Endometrial microvascular endothelial cells (primary cell): Measurements from ENCODE around the gene PGAP1. TPM values are rescaled to one million over a fixed set of nuclear protein-coding genes. Genes with fewer than 3 reads are reported as not detected.

Source experiments
- in situ Hi-C: cut with HindIII; loops from 2 replicates; pipeline ENCODE4 v1.10.0; 2017; ENCODE audit warnings: low sequenced_read_pairs, low pct_unique_long_range_greater_than_20kb; ENCODE audit errors: inconsistent ontology term
- total RNA-seq: library from RNA; depleted of rRNA; stranded (reverse); fragments of >200 nt; gene quantifications from one replicate; pipeline ENCODE4 v1.2.3, GENCODE V29; 2015; ENCODE audit errors: inconsistent ontology term

PGAP1 gene, protein sequence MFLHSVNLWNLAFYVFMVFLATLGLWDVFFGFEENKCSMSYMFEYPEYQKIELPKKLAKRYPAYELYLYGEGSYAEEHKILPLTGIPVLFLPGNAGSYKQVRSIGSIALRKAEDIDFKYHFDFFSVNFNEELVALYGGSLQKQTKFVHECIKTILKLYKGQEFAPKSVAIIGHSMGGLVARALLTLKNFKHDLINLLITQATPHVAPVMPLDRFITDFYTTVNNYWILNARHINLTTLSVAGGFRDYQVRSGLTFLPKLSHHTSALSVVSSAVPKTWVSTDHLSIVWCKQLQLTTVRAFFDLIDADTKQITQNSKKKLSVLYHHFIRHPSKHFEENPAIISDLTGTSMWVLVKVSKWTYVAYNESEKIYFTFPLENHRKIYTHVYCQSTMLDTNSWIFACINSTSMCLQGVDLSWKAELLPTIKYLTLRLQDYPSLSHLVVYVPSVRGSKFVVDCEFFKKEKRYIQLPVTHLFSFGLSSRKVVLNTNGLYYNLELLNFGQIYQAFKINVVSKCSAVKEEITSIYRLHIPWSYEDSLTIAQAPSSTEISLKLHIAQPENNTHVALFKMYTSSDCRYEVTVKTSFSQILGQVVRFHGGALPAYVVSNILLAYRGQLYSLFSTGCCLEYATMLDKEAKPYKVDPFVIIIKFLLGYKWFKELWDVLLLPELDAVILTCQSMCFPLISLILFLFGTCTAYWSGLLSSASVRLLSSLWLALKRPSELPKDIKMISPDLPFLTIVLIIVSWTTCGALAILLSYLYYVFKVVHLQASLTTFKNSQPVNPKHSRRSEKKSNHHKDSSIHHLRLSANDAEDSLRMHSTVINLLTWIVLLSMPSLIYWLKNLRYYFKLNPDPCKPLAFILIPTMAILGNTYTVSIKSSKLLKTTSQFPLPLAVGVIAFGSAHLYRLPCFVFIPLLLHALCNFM
- 5.3 TPM for total RNA-seq

DNA sequence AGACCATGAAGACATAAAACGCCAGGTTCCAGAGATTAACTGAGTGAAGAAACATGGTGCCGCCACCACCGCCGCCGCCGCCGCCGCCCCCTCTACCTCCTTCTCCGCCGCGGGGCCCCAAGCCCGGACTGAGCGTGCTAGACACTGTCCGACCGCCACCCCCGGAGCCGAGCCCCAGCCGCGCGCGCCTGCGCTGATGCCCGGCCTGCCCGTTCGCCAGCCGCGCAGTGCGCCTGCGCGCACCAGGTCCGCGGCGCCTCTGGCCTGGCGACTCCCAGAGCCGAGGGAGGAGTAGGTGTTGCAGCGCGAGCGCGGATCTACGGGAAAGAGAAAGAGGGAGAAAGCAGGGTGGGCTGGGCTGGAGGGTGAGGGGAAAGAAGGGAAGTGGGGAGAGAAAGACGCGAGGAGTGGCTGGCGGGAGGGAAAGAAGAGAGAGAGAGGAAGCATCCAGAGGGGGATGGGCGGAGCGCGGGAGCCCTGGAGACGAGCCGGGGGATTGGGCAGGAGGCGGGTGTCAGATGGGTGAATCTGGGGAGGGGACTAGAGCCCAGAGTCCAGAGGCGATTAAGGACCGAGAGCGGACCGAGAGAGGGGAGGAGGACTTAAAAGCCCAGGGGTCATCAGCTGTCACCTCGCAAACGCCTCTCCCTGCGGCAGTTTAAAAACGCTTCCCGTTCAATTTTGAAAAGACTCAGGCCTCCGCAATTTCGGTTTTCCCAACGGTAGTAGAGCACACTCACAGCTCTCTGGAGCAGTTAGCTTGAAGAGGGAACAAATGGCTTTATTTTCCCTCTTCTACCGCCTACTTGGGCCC, at the start of gene PGAP1:
PGAP1 (minus strand) TSS at position 146 of the 814 bp plus-strand sequence; CDS start at position 55, 91 bp downstream.
- in situ Hi-C loops = no loop called here

DNA sequence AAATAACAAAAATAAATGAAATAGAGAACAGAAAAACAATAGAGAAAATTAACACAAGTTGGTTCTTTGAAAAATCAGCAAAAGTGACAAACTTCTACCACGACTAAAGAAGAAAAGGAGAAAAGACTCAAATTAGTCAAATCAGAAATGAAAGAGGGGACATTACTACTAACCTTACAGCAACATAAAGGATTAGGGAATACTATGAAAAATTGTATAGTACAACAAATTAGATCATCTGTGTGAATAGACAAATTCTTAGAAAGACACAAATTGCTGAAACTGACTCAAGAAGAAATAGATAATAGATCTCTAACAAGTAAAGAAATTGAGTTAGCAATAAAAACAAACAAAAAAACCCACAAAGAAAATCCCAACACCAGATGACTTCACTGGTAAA, 48.5 kb upstream of the PGAP1 start:
- in situ Hi-C loops = no loop called here

DNA sequence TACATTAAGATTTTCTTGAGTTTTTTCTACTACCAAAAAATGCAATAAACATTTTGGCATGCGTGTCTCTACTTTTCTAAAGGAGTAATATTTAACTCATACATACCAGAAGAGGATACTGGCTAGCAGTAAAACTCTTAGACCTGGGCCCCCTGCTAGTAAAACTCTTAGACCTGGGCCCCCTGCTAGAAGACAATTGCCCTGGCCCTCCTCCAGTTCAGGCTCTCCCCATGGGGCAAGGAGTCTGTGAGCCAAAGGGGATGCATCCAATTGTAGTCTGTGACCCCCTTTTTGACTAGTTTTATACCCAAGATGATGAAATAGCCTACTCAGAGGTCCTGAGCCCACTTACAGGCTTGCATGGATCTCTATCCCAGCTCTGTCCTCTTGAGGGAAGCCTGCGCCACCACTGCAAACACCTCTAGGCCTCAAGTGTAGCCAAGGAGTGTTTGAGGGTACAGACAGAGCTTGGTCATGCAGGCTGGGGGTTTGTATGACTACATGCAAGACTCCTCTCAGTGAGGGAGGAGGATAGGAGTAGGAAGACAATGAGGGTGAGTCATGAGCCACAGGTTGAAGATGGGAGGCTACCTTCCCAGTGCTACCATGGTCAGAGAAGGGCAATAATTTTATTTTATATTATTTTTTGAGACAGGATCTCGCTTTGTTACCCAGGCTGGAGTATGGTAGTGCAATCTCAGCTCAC, 45.2 kb upstream of the PGAP1 start:
- in situ Hi-C loops = no loop called here

DNA sequence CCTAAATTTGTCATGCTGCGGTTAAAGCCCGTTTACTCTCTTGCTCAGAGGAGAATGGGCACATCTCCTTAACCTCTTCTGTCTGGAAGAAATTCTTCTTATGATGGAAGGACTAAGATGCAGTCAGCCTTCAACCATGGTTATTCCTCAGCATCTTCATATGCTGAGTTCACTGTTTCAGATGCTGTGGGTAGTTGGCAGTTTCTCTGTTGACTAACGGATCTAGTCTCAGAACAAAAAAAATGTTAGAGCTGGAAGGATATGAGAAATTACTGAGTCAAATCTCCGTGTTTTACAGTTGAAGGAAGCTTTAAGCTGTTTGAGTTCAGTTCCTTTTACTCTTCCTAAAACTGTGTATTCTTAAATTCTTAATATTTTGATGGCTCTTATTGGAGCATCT, 43.6 kb upstream of the PGAP1 start:
- in situ Hi-C loops = no loop called here

DNA sequence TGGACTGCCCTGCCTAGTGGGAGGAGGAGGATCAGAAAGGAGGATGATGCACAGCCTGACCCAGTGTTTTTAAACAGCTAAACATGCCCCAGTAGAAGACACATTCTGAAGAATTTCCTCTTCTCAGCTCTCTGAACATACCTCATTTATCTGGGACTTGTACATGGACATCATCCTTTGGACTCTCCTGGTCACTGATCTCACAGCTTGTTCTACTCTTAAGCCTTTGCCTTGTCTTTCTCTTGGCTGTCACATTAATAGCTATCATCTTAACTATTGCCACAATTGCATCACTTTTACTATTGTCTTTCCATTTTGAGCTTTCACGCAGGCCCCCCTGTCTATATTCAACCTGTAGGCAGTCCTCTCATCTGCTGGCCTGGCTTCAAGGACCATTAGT, 42.0 kb upstream of the PGAP1 start:
- in situ Hi-C loops = no loop called here

DNA sequence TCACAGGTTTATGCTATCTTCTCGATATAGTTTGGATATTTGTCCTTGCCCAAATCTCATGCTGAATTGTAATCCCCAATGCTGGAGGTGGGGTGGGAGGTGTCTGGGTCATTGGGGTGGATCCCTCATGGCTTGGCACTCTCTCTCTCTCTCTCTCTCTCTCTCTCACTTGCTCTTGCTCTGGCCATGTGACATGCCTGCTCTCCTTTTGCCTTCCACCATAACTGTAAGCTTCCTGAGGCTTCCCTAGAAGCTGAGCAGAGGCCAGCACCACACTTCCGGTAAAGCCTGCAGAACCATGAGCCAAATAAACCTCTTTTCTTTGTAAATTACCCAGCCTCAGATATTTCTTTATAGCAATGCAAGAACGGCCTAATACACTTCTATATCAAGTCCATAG, 41.3 kb upstream of the PGAP1 start:
- in situ Hi-C loops = no loop called here

DNA sequence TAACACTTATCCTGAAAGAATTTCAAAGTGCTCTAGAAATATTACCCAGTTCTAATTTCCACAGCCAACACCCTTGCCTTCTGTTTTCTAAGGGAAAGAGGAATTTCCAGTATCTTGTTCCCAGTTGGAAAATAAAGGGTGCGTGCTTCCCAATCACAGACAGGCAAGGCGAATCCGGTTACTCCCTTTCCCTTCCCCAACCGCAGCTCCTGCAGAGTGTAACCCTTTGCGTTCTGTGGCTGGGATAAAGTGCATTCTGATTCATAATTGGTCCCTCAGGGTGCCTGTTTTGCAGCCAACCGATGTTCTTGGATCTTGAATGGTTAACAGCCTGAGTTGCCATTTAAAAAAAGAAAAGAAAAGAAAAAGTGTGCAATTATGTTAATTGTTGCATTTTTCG, 40.6 kb upstream of the PGAP1 start:
- in situ Hi-C loops = no loop called here

DNA sequence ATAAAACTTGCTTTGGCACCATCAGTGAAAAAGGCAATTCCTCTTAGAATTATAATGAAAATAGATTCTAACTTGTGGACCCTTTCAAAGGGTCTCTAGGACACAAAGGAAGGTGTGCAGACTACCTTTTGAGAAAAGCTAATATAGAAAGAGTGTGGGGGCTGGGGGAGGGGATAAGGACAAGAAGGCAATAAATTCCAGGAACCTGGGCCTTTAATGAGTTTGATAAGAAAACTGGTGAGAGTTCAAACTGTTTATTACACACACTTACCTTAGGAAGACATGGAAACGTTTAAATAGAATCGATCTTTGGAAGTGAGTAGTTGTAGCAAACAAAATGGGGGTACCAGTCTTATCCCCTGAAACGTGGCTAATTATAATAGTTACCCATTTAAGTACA, 39.6 kb upstream of the PGAP1 start:
- in situ Hi-C loops = no loop called here

DNA sequence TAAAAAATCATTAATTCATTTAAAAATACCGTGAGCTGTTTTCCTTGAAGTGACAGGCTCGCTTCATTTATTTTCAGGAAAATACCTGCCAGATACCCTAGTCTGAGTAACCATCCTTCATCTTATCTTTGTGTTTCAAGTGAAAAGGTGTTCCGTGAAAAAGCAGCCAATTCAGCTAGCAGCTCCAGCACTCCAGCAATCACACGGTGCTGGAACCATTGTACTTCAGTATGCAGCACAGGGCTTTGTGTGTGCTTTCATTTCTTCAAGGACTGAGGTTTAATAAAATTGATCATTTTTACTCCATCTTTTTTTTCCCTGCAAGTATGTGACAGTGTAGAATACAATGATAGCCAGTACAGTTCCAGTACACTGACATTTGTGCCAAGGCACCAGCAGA, 39.1 kb upstream of the PGAP1 start:
- in situ Hi-C loops = no loop called here

DNA sequence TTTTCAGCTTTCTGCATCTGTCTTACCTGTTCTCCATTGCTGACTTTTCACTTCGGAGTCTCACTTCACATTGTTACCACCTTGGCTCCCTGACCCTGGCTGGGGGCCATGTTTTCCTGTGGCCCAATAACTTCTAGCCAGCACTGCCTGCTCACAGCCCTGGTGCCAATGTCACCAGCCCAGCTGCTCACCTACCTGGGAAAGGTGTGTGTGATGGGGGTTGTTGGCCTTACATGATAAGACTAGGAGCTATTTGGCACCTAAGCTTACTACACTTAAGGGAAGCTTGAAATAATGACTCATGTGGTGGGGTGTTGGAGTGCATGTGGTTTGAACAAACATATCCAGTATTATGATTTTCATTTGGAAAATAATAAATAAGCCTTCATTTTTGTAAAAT, 37.5 kb upstream of the PGAP1 start:
- in situ Hi-C loops = no loop called here

DNA sequence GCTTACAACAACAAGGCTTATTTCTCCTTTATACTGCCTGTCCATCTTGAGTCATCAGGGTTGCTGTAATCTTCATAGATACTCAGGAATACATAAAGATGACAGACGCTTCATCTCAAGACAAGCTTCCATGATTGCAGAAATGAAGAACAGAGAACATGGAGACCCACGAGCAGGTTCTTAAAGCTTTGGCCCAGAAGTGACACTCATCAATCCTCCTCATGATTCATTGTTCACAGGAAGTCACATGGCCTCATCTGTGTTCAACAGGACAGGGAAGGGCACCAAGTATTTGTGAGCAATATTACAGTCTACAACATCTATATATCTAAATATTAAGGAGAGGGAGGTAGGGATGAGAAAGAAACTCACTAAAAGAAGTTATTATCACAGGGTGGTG, 36.5 kb upstream of the PGAP1 start:
- in situ Hi-C loops = no loop called here

DNA sequence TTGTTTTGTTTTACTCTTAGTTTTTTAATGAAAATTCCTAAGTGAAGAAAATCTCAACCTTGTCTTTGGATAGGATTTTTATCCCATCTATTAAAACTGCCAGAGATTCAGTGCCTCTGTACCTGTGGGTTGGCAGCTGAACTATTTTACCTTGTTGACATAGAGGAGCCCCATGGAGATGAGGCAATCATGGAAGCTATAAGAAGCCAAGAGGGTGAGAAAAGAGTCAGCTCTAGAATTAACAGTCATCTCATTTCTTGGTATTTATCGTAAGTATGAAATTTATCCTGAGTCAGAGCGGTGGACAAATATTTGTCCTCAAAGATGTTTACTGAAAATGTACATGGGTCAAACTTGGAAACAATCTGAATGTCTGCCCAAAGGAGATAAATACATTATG, 35.8 kb upstream of the PGAP1 start:
- in situ Hi-C loops = no loop called here

DNA sequence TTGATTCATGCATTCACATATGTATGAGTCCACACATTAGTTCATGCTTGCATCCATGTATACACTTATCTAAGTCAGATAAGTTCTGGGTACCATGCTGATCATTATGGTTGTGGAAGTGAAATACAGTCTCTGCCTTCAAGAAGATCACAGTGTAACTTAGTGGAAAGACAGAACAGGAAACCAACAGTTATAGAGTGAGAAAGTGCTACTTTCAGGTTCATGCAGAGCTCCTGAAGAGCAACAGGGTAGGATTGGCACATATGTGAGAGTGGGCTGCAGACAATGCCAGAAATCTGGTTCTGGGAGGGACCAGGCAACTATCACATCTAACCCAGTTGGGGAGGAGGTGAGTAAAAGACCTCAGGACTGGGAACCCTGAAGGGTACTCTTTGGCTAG, 35.4 kb upstream of the PGAP1 start:
- in situ Hi-C loops = no loop called here

DNA sequence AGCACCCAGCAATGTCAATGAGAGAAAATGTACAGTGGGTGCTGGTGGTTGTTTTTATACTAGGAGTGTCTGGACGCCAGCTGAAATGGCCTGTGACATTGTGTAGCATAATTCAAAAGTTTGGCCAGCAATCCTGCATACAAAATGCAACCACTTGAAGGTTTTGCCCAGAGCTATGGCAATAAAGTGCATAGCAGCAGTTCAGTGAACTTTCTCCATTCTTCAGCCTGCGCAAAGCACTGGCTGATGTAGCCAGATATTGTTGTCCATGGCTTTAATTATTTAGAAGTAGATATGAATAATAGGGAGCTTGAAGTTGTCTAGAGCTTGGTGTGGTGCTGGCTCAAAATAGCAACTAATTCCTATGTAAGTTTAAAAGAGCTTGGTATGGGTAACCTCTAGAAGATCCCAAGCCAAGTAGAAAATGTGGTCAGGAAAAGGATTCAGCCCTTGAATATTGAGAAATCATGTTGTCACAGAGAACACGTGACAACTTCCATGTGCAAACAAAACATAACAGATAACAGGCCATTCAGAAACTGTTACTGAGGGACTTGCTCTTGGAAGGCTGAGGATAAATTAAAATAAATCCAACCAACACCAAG, 33.3 kb upstream of the PGAP1 start:
- in situ Hi-C loops = no loop called here

DNA sequence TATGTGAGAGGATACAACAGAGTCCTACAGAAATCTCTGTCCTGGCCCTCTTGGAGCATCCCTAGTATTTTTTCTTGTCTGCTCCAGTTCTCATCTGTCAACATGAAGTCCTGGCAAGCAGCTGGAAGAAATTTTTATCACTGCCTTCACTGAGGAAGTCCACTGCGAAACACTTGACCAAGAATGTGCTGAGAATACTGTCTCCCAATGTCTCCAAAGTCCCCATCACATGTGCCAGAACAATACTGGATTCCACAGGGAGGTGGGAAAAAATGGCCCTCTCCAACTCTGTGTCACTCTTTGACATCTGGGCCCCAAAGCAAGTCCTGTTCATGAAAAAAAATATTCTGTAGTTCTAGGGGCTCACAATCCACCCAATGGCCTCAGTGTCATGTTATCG, 32.8 kb upstream of the PGAP1 start:
- in situ Hi-C loops = no loop called here

DNA sequence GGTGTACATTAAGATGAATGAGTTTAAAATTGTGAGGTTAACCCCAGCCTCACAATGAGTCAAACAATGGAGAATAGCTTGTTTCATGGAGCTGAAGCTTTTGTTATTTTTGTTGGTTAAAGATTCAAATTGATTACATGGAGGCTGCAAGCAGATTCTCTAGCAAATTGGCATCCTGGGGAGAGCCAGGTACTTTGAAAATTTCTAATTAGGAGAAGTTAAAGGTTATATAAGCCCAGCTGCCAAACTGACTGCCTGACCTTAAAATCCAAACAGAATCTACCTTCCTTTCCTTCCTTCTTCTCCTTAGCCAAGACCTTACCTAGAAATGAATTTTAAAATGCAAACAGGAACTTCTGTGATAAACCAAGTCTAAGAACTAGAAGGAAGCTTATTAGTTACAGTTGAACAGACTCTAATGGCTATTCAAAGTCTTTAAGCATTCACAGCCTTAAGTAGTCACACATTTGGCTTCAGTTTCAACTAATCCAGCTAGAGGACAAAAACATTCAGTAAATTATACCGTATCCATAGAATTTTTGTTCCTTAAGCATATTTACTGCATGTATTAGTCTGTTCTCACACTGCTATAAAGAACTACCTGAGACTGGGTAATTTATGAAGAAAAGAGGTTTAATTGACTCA, 31.5 kb upstream of the PGAP1 start:
- in situ Hi-C loops = no loop called here

DNA sequence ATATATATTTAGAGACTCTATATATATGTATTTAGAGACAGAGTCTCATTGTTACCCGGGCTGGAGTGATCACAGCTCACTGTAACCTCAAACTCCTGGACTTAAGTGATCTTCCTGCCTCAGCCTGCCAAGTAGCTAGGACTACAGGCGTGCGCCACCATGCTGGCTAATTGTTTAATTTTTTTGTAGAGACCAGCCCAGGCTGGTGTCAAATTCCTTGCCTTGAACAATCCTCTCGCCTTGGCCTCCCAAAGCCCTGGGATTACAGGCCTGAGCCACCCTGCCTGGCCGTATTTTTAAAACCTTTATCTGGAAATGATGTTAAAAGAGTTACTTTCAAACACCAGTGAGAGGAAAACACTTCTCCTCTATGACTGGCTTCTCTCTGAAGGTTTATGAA, 30.9 kb upstream of the PGAP1 start:
- in situ Hi-C loops = no loop called here

DNA sequence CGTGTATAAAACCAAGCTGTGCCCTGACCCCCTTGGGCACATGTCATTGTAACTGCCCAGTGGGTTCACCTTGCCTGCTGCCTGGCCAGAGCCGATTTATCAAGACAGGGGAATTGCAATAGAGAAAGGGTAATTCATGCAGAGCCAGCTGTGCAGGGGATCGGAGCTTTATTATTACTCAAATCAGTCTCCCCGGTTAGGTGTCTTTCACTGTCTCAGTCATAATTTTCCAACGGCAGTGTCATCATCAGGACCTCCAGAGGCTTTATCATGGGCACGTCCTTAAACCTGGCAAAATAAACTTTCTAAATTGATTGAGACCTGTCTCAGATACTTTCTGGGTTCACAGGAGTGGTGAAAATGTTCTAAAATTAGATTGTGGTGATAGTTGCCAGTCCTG, 29.6 kb upstream of the PGAP1 start:
- in situ Hi-C loops = no loop called here
